Gastroesophageal sphincter (tissue), 3 donors: ENCODE results near the gene FNTB.

Experiments
- CTCF ChIP-seq, 4 experiments: fragments of 200-600 bp in 2 of 4; fragments of 450-650 bp in 2 of 4; sonication (generic) in 1 of 4; IDR thresholded peaks; one replicate each; pipeline ENCODE4 v1.5.1; 2017 to 2019; ENCODE audit warnings: antibody characterized with exemption in 4 of 4, mild to moderate bottlenecking in 2 of 4, moderate library complexity in 2 of 4
- EP300 ChIP-seq: sonication (generic); formaldehyde crosslinking; IDR thresholded peaks from one replicate; pipeline ENCODE4 v1.6.1; 2017; ENCODE audit warnings: antibody characterized with exemption, mild to moderate bottlenecking
- POLR2A ChIP-seq, 2 donors: fragments of 450-650 bp; IDR thresholded peaks; one replicate each; pipeline ENCODE4 v1.6.1; 2017; ENCODE audit warnings: antibody characterized with exemption in 2 of 2, mild to moderate bottlenecking in 2 of 2, moderate library complexity in 1 of 2

- TF ChIP-seq CTCF (IDR thresholded peaks at IDR 0.05): no peak
- no peak for TF ChIP-seq POLR2A (IDR thresholded peaks at IDR 0.05)
- TF ChIP-seq EP300: no peak
These were observed 4.2 kb downstream of the FNTB start for GRCh38 chr14:64990939-64991338.
